ENCODE data around the gene TM7SF2.
A peak's percentile ranks its signal among the peaks of the same experiment; 100 is the strongest.

The TM7SF2 gene

GRCh38 chr11:65113361-65113756 lies 1.7 kb downstream of the TM7SF2 start:
- no peaks in the 10 kb centered on the region for H3K27me3 ChIP-seq (ENCODE audit: insufficient read depth, poor library complexity, severe bottlenecking)
- H3K27ac ChIP-seq (ENCODE audit: poor library complexity, severe bottlenecking): peak overlapping the region; percentile 45
- no peak for TF ChIP-seq CTCF (IDR thresholded peaks at IDR 0.05; ENCODE audit: poor library complexity, severe bottlenecking)
- peaks cover 15% of the 10 kb centered on the region for H3K36me3 ChIP-seq (ENCODE audit: low read depth)
- peaks cover 10% of the 10 kb centered on the region for H3K4me1 ChIP-seq (ENCODE audit: insufficient read depth, poor library complexity, severe bottlenecking)
- DNase-seq (ENCODE audit: low spot score) (no peak), ATAC-seq (ENCODE audit: low read depth) (no peak)
- H3K9me3 ChIP-seq (ENCODE audit: severe bottlenecking): no peaks in the 10 kb centered on the region
- peak overlapping the region; percentile 39 for H3K4me3 ChIP-seq (ENCODE audit: severe bottlenecking)

GRCh38 chr11:65113839-65114238 lies 2.2 kb downstream of the TM7SF2 start:
- ATAC-seq (ENCODE audit: low read depth): no peak
- H3K4me1 ChIP-seq (ENCODE audit: insufficient read depth, poor library complexity, severe bottlenecking): peaks cover 10% of the 10 kb centered on the region

GRCh38 chr11:65114538-65115171 lies 3.0 kb downstream of the TM7SF2 start:
- Histone ChIP-seq H3K36me3 (ENCODE audit: low read depth) (peaks cover 28% of the 10 kb centered on the region), H3K27me3 (ENCODE audit: insufficient read depth, poor library complexity, severe bottlenecking) (no peaks in the 10 kb centered on the region), H3K27ac (ENCODE audit: poor library complexity, severe bottlenecking) (no peak overlapping the region), H3K4me1 (ENCODE audit: insufficient read depth, poor library complexity, severe bottlenecking) (peaks cover 10% of the 10 kb centered on the region), H3K9me3 (ENCODE audit: severe bottlenecking) (no peaks in the 10 kb centered on the region), H3K4me3 (ENCODE audit: severe bottlenecking) (no peak overlapping the region)
- no peak for TF ChIP-seq CTCF (IDR thresholded peaks at IDR 0.05; ENCODE audit: poor library complexity, severe bottlenecking)
- no peak for ATAC-seq (ENCODE audit: low read depth)
- DNase-seq (ENCODE audit: low spot score): no peak

More at GRCh38 chr11:65113839-65114238, 2.2 kb downstream of the TM7SF2 start:
- no peak overlapping the region for H3K27ac ChIP-seq (ENCODE audit: poor library complexity, severe bottlenecking)
- H3K27me3 ChIP-seq (ENCODE audit: insufficient read depth, poor library complexity, severe bottlenecking): no peaks in the 10 kb centered on the region
- TF ChIP-seq CTCF (IDR thresholded peaks at IDR 0.05; ENCODE audit: poor library complexity, severe bottlenecking): no peak
- no peaks in the 10 kb centered on the region for H3K9me3 ChIP-seq (ENCODE audit: severe bottlenecking)
- no peak overlapping the region for H3K4me3 ChIP-seq (ENCODE audit: severe bottlenecking)
- peaks cover 20% of the 10 kb centered on the region for H3K36me3 ChIP-seq (ENCODE audit: low read depth)
- no peak for DNase-seq (ENCODE audit: low spot score)

- ATAC-seq (ENCODE audit: low read depth): no peak
- Histone ChIP-seq H3K27me3 (ENCODE audit: insufficient read depth, poor library complexity, severe bottlenecking) (no peaks in the 10 kb centered on the region), H3K4me3 (ENCODE audit: severe bottlenecking) (no peak overlapping the region), H3K9me3 (ENCODE audit: severe bottlenecking) (no peaks in the 10 kb centered on the region), H3K36me3 (ENCODE audit: low read depth) (peaks cover 37% of the 10 kb centered on the region), H3K4me1 (ENCODE audit: insufficient read depth, poor library complexity, severe bottlenecking) (peaks cover 10% of the 10 kb centered on the region), H3K27ac (ENCODE audit: poor library complexity, severe bottlenecking) (peak overlapping the region; percentile 63)
- TF ChIP-seq CTCF (IDR thresholded peaks at IDR 0.05; ENCODE audit: poor library complexity, severe bottlenecking): no peak
- no peak for DNase-seq (ENCODE audit: low spot score)
Measured at GRCh38 chr11:65115361-65116082, 3.9 kb downstream of the TM7SF2 start.

All from RWPE2 (cell line).